Measurements from ENCODE around the gene TES.

GRCh38 chr7:116227678-116228239, 17.4 kb downstream of the TES start:
- no peak for TF ChIP-seq CTCF (IDR thresholded peaks at IDR 0.05; ENCODE audit: low read depth, low read length)
- no peak for TF ChIP-seq EZH2phosphoT487 (IDR thresholded peaks at IDR 0.05; ENCODE audit: low read depth)
